Breast epithelium (tissue), 4 donors: Measurements from ENCODE around the gene RIC8A. TPM values are rescaled to one million over a fixed set of nuclear protein-coding genes. Genes with fewer than 3 reads are reported as not detected.

Source experiments
- DNase-seq, 2 donors: peaks; one replicate each; pipeline ENCODE4 v3.0.0-alpha.2; 2019; ENCODE audit warnings: low spot score in 2 of 2
- H3K27ac ChIP-seq, 2 donors: fragments of 200-600 bp; sonication (generic) in 1 of 2; one replicate each; pipeline ENCODE4 v1.5.1; 2016 to 2019; ENCODE audit warnings: mild to moderate bottlenecking in 1 of 2
- H3K27me3 ChIP-seq, 2 donors: fragments of 200-600 bp; sonication (generic) in 1 of 2; one replicate each; pipeline versions ENCODE4 v1.5.1 to v1.6.0; 2017 to 2019; ENCODE audit warnings: control low read depth in 1 of 2, mild to moderate bottlenecking in 1 of 2
- H3K36me3 ChIP-seq: fragments of 200-600 bp; one replicate; pipeline ENCODE4 v1.5.1; 2019
- H3K4me1 ChIP-seq, 2 donors: fragments of 200-600 bp; sonication (generic); one replicate each; pipeline ENCODE4 v1.5.1; 2016 to 2019; ENCODE audit warnings: control low read depth in 1 of 2
- H3K4me3 ChIP-seq, 3 donors: fragments of 200-600 bp; sonication (generic); 1 replicate in 2 of 3; 2 replicates in 1 of 3; pipeline ENCODE4 v1.5.1; 2016 to 2019; ENCODE audit warnings: mild to moderate bottlenecking in 3 of 3, moderate library complexity in 2 of 3
- H3K9me3 ChIP-seq, 2 donors: fragments of 200-600 bp; sonication (generic) in 1 of 2; one replicate each; pipeline ENCODE4 v1.5.1; 2016 to 2019; ENCODE audit warnings: control low read depth in 1 of 2
- POLR2A ChIP-seq: fragments of 450-650 bp; IDR thresholded peaks from one replicate; pipeline ENCODE4 v1.6.1; 2016; ENCODE audit warnings: antibody characterized with exemption, mild to moderate bottlenecking, moderate library complexity
- POLR2AphosphoS5 ChIP-seq, 3 donors: sonication (generic); formaldehyde crosslinking; IDR thresholded peaks; one replicate each; pipeline ENCODE4 v1.6.1; 2017; ENCODE audit warnings: antibody characterized with exemption in 3 of 3
- intact Hi-C: fragments of 100-400 bp; cut with DNase I; formaldehyde crosslinking; loops from one replicate; pipeline ENCODE4 v1.15.1; 2023; ENCODE audit warnings: low total_unique reads
- total RNA-seq, 3 donors: library from RNA; depleted of rRNA; stranded (reverse); fragments of >200 nt; gene quantifications; one replicate each; pipeline ENCODE4 v1.1.0, GENCODE V29; 2016
- TF ChIP-seq, protein P1 (sequence below), 3 donors: fragments of 450-650 bp; IDR thresholded peaks; one replicate each; pipeline ENCODE4 v1.5.1; 2016 to 2017; ENCODE audit warnings: antibody characterized with exemption in 3 of 3, mild to moderate bottlenecking in 3 of 3, moderate library complexity in 3 of 3

Gene RIC8A
- total RNA-seq, 3 donors from 2014 or later = 76.5 to 90.8 (median 77.0) TPM

DNA sequence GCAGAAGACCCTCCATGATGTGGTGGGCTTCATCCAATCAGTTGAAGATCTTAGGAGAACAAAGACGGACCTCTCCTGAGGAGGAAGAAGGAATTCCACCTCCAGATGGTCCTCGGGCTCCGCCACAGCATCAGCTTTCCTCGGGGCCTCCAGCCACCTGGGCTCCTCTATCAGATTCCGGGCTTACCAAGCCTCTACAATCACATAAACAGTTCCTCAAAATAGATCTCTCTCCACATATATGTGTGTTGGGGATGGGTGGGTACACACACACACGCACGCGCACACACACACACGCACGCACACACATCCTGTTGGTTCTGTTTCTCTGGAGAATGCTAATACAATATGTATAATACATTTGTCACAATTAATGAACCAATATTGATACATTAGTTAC, 51.9 kb downstream of the RIC8A start:
- Histone ChIP-seq H3K27me3 (no peaks in the 10 kb centered on the region), H3K4me3 (no peak overlapping the region), H3K27ac (no peak overlapping the region), H3K9me3 (no peaks in the 10 kb centered on the region), H3K36me3 (no peaks in the 10 kb centered on the region), H3K4me1 (no peaks in the 10 kb centered on the region)
- no peak for DNase-seq
- intact Hi-C loops = no loop called here
- TF ChIP-seq POLR2AphosphoS5 (IDR thresholded peaks at IDR 0.05) (no peak), POLR2A (no peak)
- TF ChIP-seq, protein P1, sequence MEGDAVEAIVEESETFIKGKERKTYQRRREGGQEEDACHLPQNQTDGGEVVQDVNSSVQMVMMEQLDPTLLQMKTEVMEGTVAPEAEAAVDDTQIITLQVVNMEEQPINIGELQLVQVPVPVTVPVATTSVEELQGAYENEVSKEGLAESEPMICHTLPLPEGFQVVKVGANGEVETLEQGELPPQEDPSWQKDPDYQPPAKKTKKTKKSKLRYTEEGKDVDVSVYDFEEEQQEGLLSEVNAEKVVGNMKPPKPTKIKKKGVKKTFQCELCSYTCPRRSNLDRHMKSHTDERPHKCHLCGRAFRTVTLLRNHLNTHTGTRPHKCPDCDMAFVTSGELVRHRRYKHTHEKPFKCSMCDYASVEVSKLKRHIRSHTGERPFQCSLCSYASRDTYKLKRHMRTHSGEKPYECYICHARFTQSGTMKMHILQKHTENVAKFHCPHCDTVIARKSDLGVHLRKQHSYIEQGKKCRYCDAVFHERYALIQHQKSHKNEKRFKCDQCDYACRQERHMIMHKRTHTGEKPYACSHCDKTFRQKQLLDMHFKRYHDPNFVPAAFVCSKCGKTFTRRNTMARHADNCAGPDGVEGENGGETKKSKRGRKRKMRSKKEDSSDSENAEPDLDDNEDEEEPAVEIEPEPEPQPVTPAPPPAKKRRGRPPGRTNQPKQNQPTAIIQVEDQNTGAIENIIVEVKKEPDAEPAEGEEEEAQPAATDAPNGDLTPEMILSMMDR (IDR thresholded peaks at IDR 0.05) = no peak

DNA sequence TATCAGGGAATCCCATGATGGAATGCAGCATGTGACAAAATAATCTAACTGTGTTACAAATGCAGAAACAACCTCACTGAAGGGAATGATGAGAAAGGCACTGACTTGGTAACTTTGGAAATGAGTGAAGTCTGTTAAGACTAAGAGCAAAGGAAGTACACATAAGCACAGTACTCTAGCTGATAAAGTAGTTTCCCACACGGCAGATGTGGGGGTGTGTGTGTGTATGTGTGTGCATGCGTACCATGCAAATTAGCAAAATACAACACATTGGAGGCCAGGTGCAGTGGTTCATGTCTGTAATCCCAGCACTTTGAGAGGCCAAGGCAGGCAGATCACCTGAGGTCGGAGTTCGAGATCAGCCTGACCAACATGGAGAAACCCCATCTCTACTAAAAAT, 54.1 kb downstream of the RIC8A start:
- DNase-seq = no peak
- H3K27ac ChIP-seq = no peak overlapping the region
- H3K36me3 ChIP-seq = no peaks in the 10 kb centered on the region
- no peaks in the 10 kb centered on the region for H3K4me1 ChIP-seq
- TF ChIP-seq POLR2AphosphoS5 (IDR thresholded peaks at IDR 0.05) (no peak), POLR2A (no peak)
- TF ChIP-seq, protein P1 (IDR thresholded peaks at IDR 0.05) = no peak
- H3K27me3 ChIP-seq = no peaks in the 10 kb centered on the region
- intact Hi-C loops = no loop called here
- no peaks in the 10 kb centered on the region for H3K9me3 ChIP-seq
- H3K4me3 ChIP-seq = no peak overlapping the region

Other genes with a start within 250 kb of the RIC8A start
- gene SCGB1C1, start 14.6 kb upstream of the RIC8A start, total RNA-seq = not detected
- 10 to 100 TPM; 25.6 to 30.4 (median 28.5) TPM for gene BET1L, start 309 bp upstream of the RIC8A start, total RNA-seq
- gene SIRT3, start 28.6 kb downstream of the RIC8A start, total RNA-seq = 10 to 100 TPM; 17.3 to 21.4 (median 19.3) TPM
- 100 to 1,000 TPM in 2 of 3 donors, 10 to 100 TPM in 1; 96.0 to 114 (median 106) TPM for gene PSMD13, start 29.3 kb downstream of the RIC8A start, total RNA-seq
- 1 to 10 TPM in 2 of 3 donors, under 1 TPM in 1; 0.59 to 3.7 (median 2.0) TPM for gene NLRP6, start 70.7 kb downstream of the RIC8A start, total RNA-seq
- gene PGGHG, start 81.4 kb downstream of the RIC8A start, total RNA-seq = 10 to 100 TPM; 13.0 to 63.9 (median 37.3) TPM
- gene IFITM5, start 91.8 kb downstream of the RIC8A start, total RNA-seq = not detected
- gene IFITM2, start 100.1 kb downstream of the RIC8A start, total RNA-seq = 100 to 1,000 TPM in 2 of 3 donors, 10 to 100 TPM in 1; 81.4 to 404 (median 129) TPM
- 100 to 1,000 TPM; 129 to 321 (median 142) TPM for gene IFITM1, start 106.3 kb downstream of the RIC8A start, total RNA-seq
- 100 to 1,000 TPM; 158 to 361 (median 195) TPM for gene IFITM3, start 113.2 kb downstream of the RIC8A start, total RNA-seq
- 10 to 100 TPM in 1 of 3 donors, 1 to 10 TPM in 1, under 1 TPM in 1; 0.48 to 11.3 (median 8.2) TPM for gene B4GALNT4, start 161.8 kb downstream of the RIC8A start, total RNA-seq
- 10 to 100 TPM in 2 of 3 donors, under 1 TPM in 1; 0.32 to 60.9 (median 36.7) TPM for gene PKP3, start 186.5 kb downstream of the RIC8A start, total RNA-seq
- gene SIGIRR, start 207.3 kb downstream of the RIC8A start, total RNA-seq = 10 to 100 TPM; 37.3 to 49.8 (median 46.5) TPM
- gene ANO9, start 234.3 kb downstream of the RIC8A start, total RNA-seq = 10 to 100 TPM in 1 of 3 donors, 1 to 10 TPM in 1, under 1 TPM in 1; 0.32 to 14.2 (median 9.8) TPM
- gene PTDSS2, start 242.6 kb downstream of the RIC8A start, total RNA-seq = 10 to 100 TPM; 23.8 to 53.7 (median 33.1) TPM